Fibroblast of lung (primary cell): ENCODE data around the gene SLC6A9. TPM values are rescaled to one million over a fixed set of nuclear protein-coding genes. Genes with fewer than 3 reads are reported as not detected.

Experiments used
- DNase-seq, 2 donors: peaks; one replicate each; pipeline versions ENCODE4 v3.0.0 to v3.0.0-alpha.2; 2010; ENCODE audit warnings: low read depth in 2 of 2
- H2AFZ ChIP-seq: 2 replicates; pipeline ENCODE4 v1.5.1; 2012; ENCODE audit warnings: low read length, control low read depth, inconsistent platforms
- H3K27ac ChIP-seq: 2 replicates; pipeline ENCODE4 v1.5.1; 2011; ENCODE audit warnings: low read length, control low read depth; ENCODE audit not compliant: insufficient read depth
- H3K27me3 ChIP-seq: 2 replicates; pipeline ENCODE4 v1.5.1; 2011; ENCODE audit warnings: mild to moderate bottlenecking, low read length; ENCODE audit not compliant: control insufficient read depth, insufficient read depth
- H3K36me3 ChIP-seq: 2 replicates; pipeline ENCODE4 v1.5.1; 2011; ENCODE audit warnings: low read length; ENCODE audit not compliant: control insufficient read depth, insufficient read depth
- H3K4me1 ChIP-seq: 2 replicates; pipeline ENCODE4 v1.5.1; 2011; ENCODE audit warnings: low read length; ENCODE audit not compliant: control insufficient read depth, insufficient read depth; ENCODE audit errors: extremely low read depth
- H3K4me2 ChIP-seq: 2 replicates; pipeline ENCODE4 v1.5.1; 2011; ENCODE audit warnings: low read length, control low read depth; ENCODE audit not compliant: insufficient read depth; ENCODE audit errors: extremely low read depth
- H3K4me3 ChIP-seq, 4 experiments: fragments of 200-600 bp in 1 of 4; sonication (generic) in 1 of 4; replicated peaks in 1 of 4; 2 replicates each; pipeline ENCODE4 v1.5.1; 2011 to 2016; ENCODE audit warnings: low read length in 4 of 4, low read depth in 3 of 4, mild to moderate bottlenecking in 3 of 4, control low read depth in 2 of 4, inconsistent platforms in 1 of 4, mixed read lengths in 1 of 4; ENCODE audit not compliant: insufficient read depth in 1 of 4; ENCODE audit errors: control extremely low read depth in 1 of 4
- H3K79me2 ChIP-seq: 2 replicates; pipeline ENCODE4 v1.5.1; 2012; ENCODE audit warnings: mild to moderate bottlenecking, low read length, inconsistent platforms; ENCODE audit not compliant: control insufficient read depth, insufficient read depth
- H3K9ac ChIP-seq: 2 replicates; pipeline ENCODE4 v1.5.1; 2011; ENCODE audit warnings: mild to moderate bottlenecking, low read length, control low read depth; ENCODE audit not compliant: insufficient read depth
- H3K9me3 ChIP-seq: 2 replicates; pipeline ENCODE4 v1.5.1; 2012; ENCODE audit warnings: low read depth, low read length; ENCODE audit not compliant: control insufficient read depth, insufficient read depth
- H4K20me1 ChIP-seq: 2 replicates; pipeline ENCODE4 v1.5.1; 2011; ENCODE audit warnings: low read length; ENCODE audit not compliant: control insufficient read depth, insufficient read depth; ENCODE audit errors: extremely low read depth
- EZH2 ChIP-seq: IDR thresholded peaks from 2 replicates; pipeline ENCODE4 v1.5.1; 2012; ENCODE audit warnings: low read length, control low read depth, mild to moderate bottlenecking; ENCODE audit errors: missing control alignments
- polyA plus RNA-seq, 2 donors: library from polyadenylated mRNA; depleted of rRNA in 1 of 2; stranded (reverse) in 1 of 2; unstranded in 1 of 2; fragments of >200 nt; gene quantifications; 2 replicates each; pipeline ENCODE4 v1.2.1, GENCODE V29; 2011 to 2012; ENCODE audit warnings: missing spikeins in 1 of 2
- total RNA-seq: library from RNA; depleted of rRNA; stranded (reverse); fragments of >200 nt; gene quantifications from 2 replicates; pipeline ENCODE4 v1.2.1, GENCODE V29; 2014
- TF ChIP-seq, protein P1 (sequence below), 2 donors: IDR thresholded peaks in 1 of 2; conservative IDR thresholded peaks in 1 of 2; 1 replicate in 1 of 2; 2 replicates in 1 of 2; pipeline ENCODE4 v1.5.1; 2011 to 2012; ENCODE audit warnings: low read length in 2 of 2, control low read depth in 1 of 2, inconsistent platforms in 1 of 2, low read depth in 1 of 2, mild to moderate bottlenecking in 1 of 2

SLC6A9 gene
- total and polyA plus RNA-seq, 2 donors (not counting 1 experiment from before 2014, with no cell fraction given) = 3.4 to 19.5 TPM

DNA sequence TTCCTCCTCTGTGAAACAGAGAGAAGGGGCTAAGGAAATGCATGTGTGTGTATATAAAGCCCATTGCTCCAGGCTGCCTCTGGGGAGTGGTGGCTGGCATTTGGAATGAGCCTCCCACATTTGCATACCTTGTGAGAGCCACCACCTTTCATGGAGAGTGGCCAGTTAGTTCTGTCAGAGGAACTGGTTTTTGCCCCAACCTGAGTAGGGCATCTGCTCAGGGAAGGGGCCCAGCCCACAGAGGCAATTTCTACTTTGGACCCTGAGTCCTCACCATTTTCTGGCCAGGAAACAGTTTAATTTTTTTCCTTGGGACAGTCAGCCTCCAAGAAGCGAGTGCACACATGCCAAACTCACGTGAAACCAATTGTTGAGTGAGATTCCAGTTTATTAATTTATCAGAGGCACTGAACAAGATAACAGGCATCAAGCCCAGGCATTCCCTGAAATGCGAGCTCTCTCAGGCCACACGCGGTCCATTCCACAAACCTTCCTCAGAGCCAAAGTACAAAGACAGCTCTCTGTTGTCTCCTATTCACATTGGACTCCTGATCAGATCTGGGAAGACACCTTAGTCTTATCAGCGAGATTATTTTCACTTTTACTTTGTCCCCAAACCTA lies 1.0 kb upstream of the SLC6A9 start:
- no peaks in the 10 kb centered on the region for H3K36me3 ChIP-seq
- H3K9me3 ChIP-seq = no peaks in the 10 kb centered on the region
- no peaks in the 10 kb centered on the region for H4K20me1 ChIP-seq
- H3K9ac ChIP-seq = no peak overlapping the region
- H2AFZ ChIP-seq = no peak overlapping the region
- DNase-seq = no peak
- H3K27me3 ChIP-seq = no peaks in the 10 kb centered on the region
- H3K27ac ChIP-seq = no peak overlapping the region
- TF ChIP-seq, protein P1, sequence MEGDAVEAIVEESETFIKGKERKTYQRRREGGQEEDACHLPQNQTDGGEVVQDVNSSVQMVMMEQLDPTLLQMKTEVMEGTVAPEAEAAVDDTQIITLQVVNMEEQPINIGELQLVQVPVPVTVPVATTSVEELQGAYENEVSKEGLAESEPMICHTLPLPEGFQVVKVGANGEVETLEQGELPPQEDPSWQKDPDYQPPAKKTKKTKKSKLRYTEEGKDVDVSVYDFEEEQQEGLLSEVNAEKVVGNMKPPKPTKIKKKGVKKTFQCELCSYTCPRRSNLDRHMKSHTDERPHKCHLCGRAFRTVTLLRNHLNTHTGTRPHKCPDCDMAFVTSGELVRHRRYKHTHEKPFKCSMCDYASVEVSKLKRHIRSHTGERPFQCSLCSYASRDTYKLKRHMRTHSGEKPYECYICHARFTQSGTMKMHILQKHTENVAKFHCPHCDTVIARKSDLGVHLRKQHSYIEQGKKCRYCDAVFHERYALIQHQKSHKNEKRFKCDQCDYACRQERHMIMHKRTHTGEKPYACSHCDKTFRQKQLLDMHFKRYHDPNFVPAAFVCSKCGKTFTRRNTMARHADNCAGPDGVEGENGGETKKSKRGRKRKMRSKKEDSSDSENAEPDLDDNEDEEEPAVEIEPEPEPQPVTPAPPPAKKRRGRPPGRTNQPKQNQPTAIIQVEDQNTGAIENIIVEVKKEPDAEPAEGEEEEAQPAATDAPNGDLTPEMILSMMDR (conservative IDR thresholded peaks at IDR 0.05 in 1 of 2, IDR thresholded peaks at IDR 0.05 in 1 of 2; ENCODE audit: low read depth in 1 of 2, low read length in 2 of 2) = no peak
- TF ChIP-seq EZH2 = no peak
- H3K4me3 ChIP-seq = no peak overlapping the region
- H3K4me2 ChIP-seq = no peak overlapping the region
- no peaks in the 10 kb centered on the region for H3K79me2 ChIP-seq
- peaks cover 18% of the 10 kb centered on the region for H3K4me1 ChIP-seq

DNA sequence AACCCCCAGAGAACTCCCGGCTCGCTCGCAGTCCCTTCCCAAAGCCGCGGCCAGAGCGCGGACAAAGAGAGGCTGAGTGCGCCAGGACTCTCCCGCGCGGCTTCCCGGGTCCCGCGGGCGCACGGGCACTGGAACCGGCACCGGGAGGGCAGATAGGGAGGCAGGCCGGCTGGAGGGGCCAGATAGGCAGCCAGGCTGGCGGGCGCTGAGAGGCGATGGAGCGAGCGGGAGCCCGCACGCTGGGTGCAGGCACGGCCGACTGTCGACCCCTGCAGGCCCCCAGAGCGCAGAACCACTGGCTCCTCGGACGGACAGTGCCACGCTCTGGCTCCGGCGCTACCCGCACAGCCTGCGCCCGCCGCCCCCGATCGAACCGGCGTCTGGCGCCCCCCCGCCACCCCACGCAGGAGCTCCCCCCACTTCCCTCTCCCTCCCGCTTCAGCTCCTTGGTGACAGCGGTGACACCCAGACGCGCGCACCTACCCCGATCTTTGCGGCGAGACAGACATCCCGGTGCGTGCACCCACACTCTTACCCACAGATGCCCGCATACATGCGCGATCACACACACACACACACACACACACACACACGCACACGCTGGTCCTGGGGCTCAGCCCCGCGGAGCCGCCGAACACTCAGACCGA lies 534 bp downstream of the SLC6A9 start:
- H3K4me3 ChIP-seq = peak overlapping the region; percentile 51 to 76 (median 72)
- no peaks in the 10 kb centered on the region for H3K27me3 ChIP-seq
- peaks cover 10% of the 10 kb centered on the region for H3K4me1 ChIP-seq
- DNase-seq = peak; percentile 33 to 45
- no peaks in the 10 kb centered on the region for H3K36me3 ChIP-seq
- no peaks in the 10 kb centered on the region for H3K9me3 ChIP-seq
- no peaks in the 10 kb centered on the region for H3K79me2 ChIP-seq
- TF ChIP-seq, protein P1 (conservative IDR thresholded peaks at IDR 0.05 in 1 of 2, IDR thresholded peaks at IDR 0.05 in 1 of 2; ENCODE audit: low read depth in 1 of 2, low read length in 2 of 2) = peak; percentile 12 to 18
- TF ChIP-seq EZH2 = no peak
- peak overlapping the region; percentile 40 for H3K27ac ChIP-seq
- no peaks in the 10 kb centered on the region for H4K20me1 ChIP-seq
- peak overlapping the region; percentile 76 for H3K4me2 ChIP-seq
- H3K9ac ChIP-seq = peak overlapping the region; percentile 54
- H2AFZ ChIP-seq = peak overlapping the region; percentile 43

DNA sequence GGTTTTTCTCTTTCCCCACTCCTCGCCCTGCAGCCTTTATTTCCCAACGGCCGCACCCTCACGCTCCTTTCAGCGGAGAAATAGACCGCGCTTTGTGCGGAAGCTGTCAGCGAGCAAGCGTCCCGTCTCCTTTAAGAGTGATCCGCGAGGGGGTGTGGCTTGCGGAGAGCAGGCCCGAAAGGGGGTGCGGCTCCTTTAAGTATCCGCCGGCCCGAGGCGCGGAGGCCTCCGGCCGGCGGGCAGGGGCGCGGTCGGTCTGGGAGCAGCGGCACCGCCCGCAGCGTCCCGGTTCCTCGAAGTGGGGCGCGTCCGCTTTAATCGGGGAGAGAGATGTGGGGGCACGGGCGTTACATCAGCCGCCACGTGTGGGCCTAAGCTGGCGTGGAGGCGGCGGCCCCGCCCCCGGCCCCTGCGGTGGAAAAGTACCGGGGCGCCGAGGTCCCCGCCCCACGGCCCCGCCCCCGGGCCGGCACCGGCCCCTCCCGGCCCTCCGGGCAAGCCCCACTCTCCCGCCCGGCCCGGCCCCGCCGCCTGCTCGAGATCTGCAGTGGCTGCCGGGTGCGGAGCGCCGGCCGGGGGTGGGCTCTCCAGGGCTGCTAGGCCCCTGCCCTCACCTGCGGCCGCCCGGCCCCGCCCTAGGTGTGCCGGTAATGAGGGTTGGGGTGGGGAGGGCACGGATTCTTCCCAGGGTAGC lies 1.2 kb downstream of the SLC6A9 start:
- Histone ChIP-seq H3K36me3 (no peaks in the 10 kb centered on the region), H3K9me3 (no peaks in the 10 kb centered on the region), H3K4me1 (peaks cover 5% of the 10 kb centered on the region), H3K27me3 (no peaks in the 10 kb centered on the region), H3K9ac (peak overlapping the region; percentile 74), H2AFZ (peak overlapping the region; percentile 94), H3K27ac (peak overlapping the region; percentile 59), H3K4me3 (peak overlapping the region; percentile 51 to 76 (median 72)), H3K4me2 (peak overlapping the region; percentile 93), H3K79me2 (no peaks in the 10 kb centered on the region), H4K20me1 (no peaks in the 10 kb centered on the region)
- TF ChIP-seq EZH2 = no peak
- TF ChIP-seq, protein P1 (conservative IDR thresholded peaks at IDR 0.05 in 1 of 2, IDR thresholded peaks at IDR 0.05 in 1 of 2; ENCODE audit: low read depth in 1 of 2, low read length in 2 of 2) = no peak
- peak; percentile 88 to 91 for DNase-seq
